ENCODE measurements around the gene ABCA10.

ABCA10 gene

DNA sequence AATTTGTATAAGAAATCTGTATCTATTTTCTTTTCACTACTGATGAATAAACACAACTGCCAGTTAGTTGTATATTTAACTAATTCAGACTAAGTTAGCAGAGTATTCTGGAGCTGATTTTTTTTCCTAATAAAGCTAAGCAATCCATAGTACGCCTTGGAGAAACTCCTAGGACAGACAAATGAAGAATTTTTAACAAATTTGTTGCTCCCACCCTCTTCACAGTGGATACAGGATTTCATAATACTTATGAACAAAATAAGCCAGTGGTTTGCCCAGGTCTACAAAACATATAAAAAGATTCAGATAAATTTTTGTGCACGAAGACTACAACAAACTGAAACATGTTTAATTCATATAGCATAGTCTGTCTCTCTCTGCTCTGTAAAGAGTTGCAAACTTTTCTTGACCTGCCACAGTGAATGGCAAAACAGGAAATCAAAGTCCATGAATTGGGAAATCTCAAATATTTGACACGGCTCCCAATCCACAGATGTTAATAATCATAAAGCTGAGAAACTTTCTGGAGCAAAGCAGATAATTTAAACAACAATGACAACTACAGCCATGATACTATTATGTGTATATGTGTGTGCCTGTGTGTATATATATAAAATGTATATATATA, 86.3 kb downstream of the ABCA10 start:
- no peak overlapping the region for H3K27ac ChIP-seq
- TF ChIP-seq, protein P1, sequence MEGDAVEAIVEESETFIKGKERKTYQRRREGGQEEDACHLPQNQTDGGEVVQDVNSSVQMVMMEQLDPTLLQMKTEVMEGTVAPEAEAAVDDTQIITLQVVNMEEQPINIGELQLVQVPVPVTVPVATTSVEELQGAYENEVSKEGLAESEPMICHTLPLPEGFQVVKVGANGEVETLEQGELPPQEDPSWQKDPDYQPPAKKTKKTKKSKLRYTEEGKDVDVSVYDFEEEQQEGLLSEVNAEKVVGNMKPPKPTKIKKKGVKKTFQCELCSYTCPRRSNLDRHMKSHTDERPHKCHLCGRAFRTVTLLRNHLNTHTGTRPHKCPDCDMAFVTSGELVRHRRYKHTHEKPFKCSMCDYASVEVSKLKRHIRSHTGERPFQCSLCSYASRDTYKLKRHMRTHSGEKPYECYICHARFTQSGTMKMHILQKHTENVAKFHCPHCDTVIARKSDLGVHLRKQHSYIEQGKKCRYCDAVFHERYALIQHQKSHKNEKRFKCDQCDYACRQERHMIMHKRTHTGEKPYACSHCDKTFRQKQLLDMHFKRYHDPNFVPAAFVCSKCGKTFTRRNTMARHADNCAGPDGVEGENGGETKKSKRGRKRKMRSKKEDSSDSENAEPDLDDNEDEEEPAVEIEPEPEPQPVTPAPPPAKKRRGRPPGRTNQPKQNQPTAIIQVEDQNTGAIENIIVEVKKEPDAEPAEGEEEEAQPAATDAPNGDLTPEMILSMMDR (IDR thresholded peaks at IDR 0.05), result no peak
- TF ChIP-seq ZFX (IDR thresholded peaks at IDR 0.05; ENCODE audit: borderline replicate concordance), result no peak

DNA sequence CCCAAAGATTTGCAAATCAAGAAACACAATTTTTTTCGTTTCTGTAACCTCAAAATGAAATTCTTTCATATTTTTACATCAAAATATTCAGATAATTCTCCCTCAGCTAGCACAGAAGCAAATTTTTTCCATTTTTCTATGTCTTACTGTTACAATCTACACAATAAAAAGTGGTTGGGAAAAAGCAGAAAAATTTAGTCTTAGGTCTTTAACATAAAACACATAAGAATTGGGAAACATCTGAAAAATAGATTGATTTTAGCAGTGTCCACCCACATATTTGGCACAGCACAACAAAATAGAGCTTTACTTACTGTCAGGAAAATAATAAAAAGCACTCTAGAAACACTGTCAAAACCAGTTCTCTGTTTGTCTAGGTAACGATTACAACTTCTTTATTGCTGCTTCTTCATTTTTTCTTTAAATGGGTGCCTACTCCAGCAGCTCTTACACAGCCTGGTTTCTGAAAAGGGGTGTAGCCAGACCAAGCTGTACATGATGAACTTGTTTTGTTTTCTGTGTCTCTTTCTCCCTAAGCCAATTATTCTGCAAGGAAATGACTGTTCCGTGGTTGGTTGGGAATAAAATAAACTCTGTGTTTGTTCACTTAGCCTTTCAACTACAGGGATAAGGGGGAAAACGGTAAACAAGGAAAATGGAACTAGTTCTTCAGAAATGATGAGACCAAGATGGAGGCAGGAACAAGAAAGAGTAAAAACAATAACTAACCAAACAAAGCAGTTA, 87.0 kb downstream of the ABCA10 start, which contains the start of gene ABCA6:
TSS of gene ABCA6 (minus strand) at position 465 of the 744 bp plus-strand sequence. CDS start 1,192 bp downstream, outside the sequence.
- H3K27ac ChIP-seq, result no peak within 1 kb of the TSS
- no peak for TF ChIP-seq ZFX (IDR thresholded peaks at IDR 0.05; ENCODE audit: borderline replicate concordance)
- TF ChIP-seq, protein P1 (IDR thresholded peaks at IDR 0.05), result no peak

DNA sequence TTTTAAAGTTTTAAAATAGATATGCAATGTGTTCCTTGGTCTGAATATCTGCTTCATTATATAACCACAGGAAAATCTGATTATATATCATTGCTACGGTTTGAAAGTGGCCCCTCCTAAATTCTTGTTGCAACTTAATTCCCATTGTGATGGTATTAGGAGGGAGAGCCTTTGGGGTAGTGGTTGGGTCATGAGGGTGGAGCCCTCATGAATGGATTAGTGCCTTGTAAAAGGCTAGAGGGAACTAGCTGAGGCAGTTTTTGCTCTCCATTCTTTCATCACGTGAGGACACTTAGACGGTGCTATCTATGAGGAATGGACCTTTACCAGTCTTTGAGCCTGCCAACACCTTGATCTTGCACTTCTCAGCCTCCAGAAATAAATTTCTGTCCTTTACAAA, 94.5 kb downstream of the ABCA10 start:
- TF ChIP-seq, protein P1 (IDR thresholded peaks at IDR 0.05), result no peak
- TF ChIP-seq ZFX (IDR thresholded peaks at IDR 0.05; ENCODE audit: borderline replicate concordance), result no peak
- no peak overlapping the region for H3K27ac ChIP-seq

DNA sequence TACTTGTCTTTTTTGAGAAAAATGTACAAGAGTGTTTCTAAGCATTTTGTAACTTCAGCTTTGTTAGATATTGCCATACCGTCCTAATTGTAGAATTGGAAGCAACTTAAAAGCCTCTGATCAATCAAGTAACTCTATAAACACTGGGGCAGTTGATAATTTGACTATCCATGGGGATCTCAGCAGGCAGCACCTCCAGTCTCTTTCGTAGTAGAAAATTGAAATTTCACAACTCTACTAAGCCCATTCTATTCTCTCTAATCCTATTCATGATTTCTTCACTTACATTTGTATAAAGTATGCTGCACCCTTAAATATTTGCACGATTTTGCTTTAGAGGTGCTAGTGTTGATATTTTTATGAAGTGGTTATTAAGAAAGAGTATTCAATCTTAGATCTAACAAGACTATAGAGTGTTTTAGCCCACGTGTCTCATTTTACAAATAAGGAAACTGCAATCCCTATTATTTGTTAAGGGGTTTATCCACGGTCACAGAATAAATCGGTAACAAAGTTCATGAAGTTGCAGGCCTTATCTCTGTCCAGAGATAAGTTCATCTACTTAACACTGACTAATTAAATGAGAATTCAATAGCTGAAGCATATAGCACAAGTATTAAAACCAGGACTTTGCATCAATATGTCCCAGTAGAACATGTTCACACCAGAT, 97.9 kb downstream of the ABCA10 start:
- TF ChIP-seq, protein P1 (IDR thresholded peaks at IDR 0.05), result no peak
- TF ChIP-seq ZFX (IDR thresholded peaks at IDR 0.05; ENCODE audit: borderline replicate concordance), result no peak
- no peak overlapping the region for H3K27ac ChIP-seq

DNA sequence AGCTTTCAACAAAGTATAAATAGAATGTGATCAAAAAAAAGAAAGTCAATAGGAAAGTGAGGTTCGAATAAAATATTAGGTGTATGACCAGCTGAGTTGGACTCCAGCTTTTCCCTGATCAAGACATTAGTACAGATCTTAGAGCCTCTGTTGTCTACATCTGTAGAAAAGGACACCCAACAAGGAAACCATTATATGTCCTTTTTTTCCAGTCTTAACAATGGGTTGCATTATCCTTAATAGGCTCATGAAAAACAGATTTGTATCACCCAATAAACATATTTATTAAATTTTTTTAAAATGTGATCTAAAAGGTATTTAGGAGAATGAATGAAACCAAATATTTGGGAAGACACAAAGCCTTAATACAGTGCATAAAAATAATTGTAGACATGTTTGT, 105.0 kb downstream of the ABCA10 start:
- TF ChIP-seq, protein P1 (IDR thresholded peaks at IDR 0.05), result no peak
- TF ChIP-seq ZFX (IDR thresholded peaks at IDR 0.05; ENCODE audit: borderline replicate concordance), result no peak
- H3K27ac ChIP-seq, result no peak overlapping the region

DNA sequence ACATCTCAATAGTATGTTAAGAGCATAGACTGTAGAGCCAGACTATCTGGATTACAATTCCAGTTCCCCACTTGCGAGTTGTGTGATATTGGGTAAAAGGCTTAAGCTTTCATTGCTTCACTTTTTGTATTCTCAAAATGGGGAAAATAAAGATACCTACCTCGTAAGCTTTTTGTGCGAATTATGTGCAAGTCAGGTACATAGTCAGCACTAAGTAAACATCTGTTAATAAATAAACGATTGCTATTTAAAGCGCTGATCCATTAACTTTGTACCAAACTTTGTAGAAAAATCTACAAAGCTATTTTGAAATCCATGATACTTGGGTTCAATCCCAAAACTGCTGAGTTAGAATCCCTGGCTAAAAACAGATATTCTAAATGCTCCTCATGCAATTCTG, 106.6 kb downstream of the ABCA10 start:
- H3K27ac ChIP-seq, result no peak overlapping the region

More for the DNA sequence above, 106.6 kb downstream of the ABCA10 start:
- TF ChIP-seq, protein P1 (IDR thresholded peaks at IDR 0.05), result no peak
- no peak for TF ChIP-seq ZFX (IDR thresholded peaks at IDR 0.05; ENCODE audit: borderline replicate concordance)

All from 22Rv1 (cell line).